ENCODE measurements around the gene SNX20. TPM values are rescaled to one million over a fixed set of nuclear protein-coding genes. Genes with fewer than 3 reads are reported as not detected.

The SNX20 gene
- polyA plus RNA-seq (ENCODE audit: insufficient read length in 12 of 12): 1 to 10 TPM in 10 of 12 donors, not detected in 2; 1.1 to 4.6 (median 1.6) TPM
- long read RNA-seq, donor 1: 0 reads
- long read RNA-seq, donor 2: 0 reads
- long read RNA-seq, donor 3: 0 reads
- long read RNA-seq, donor 4, partial matches to known transcripts: 0 of 1 reads
- long read RNA-seq, donor 4, other reads (novel, unspliced or antisense): 0 of 1 reads
- long read RNA-seq, donor 5, partial matches to known transcripts: 0 of 1 reads
- long read RNA-seq, donor 5, other reads (novel, unspliced or antisense): 0 of 1 reads
- long read RNA-seq, donor 6: 0 reads
- long read RNA-seq, donor 7: 0 reads
- long read RNA-seq, donor 8: 0 reads
- long read RNA-seq, donor 9, partial matches to known transcripts: 0 of 1 reads
- long read RNA-seq, donor 9, other reads (novel, unspliced or antisense): 0 of 1 reads
- long read RNA-seq, donor 10: 0 reads
- long read RNA-seq, donor 11: 0 reads

GRCh38 chr16:50681021-50681885 is at the start of gene SNX20:
Gene SNX20 (minus strand): TSS chr16:50681312. CDS start chr16:50677526, 3,786 bp downstream.
- no peak for DNase-seq

- DNase-seq: no peak
Observed at GRCh38 chr16:50724306-50724705, 43.2 kb upstream of the SNX20 start.

- DNase-seq: no peak
Observed at GRCh38 chr16:50722960-50723359, 41.8 kb upstream of the SNX20 start.

GRCh38 chr16:50722405-50722737 is 41.3 kb upstream of the SNX20 start:
- DNase-seq: no peak

- no peak for DNase-seq
Observed at GRCh38 chr16:50721549-50722404, 40.7 kb upstream of the SNX20 start.

- DNase-seq: no peak
Observed at GRCh38 chr16:50719401-50720337, 38.6 kb upstream of the SNX20 start.

- no peak for DNase-seq
Observed at GRCh38 chr16:50718761-50719400, 37.8 kb upstream of the SNX20 start.

GRCh38 chr16:50718061-50718760 is 37.1 kb upstream of the SNX20 start:
- DNase-seq: no peak

- DNase-seq: no peak
Observed at GRCh38 chr16:50717494-50717893, 36.4 kb upstream of the SNX20 start.

- DNase-seq: no peak
Observed at GRCh38 chr16:50717091-50717490, 36.0 kb upstream of the SNX20 start.

- DNase-seq: no peak
Observed at GRCh38 chr16:50712956-50713355, 31.8 kb upstream of the SNX20 start.

GRCh38 chr16:50712560-50712898 is 31.4 kb upstream of the SNX20 start:
- DNase-seq: no peak

GRCh38 chr16:50711862-50712559 is 30.9 kb upstream of the SNX20 start:
- peak; percentile 51 for DNase-seq

GRCh38 chr16:50711040-50711439 is 29.9 kb upstream of the SNX20 start:
- no peak for DNase-seq

- no peak for DNase-seq
Observed at GRCh38 chr16:50709980-50710379, 28.9 kb upstream of the SNX20 start.

GRCh38 chr16:50709061-50709684 is 28.1 kb upstream of the SNX20 start:
- DNase-seq: no peak

GRCh38 chr16:50708373-50709060 is 27.4 kb upstream of the SNX20 start:
- no peak for DNase-seq

- DNase-seq: no peak
Observed at GRCh38 chr16:50706250-50706649, 25.1 kb upstream of the SNX20 start.

Measured in muscle of arm (tissue), 14 donors.